Measurements from ENCODE around the gene ZFPL1. TPM values are rescaled to one million over a fixed set of nuclear protein-coding genes. Genes with fewer than 3 reads are reported as not detected.

The ZFPL1 gene
- total RNA-seq, 4 donors from 2014 or later, result 34.1 to 58.5 (median 41.9) TPM

DNA sequence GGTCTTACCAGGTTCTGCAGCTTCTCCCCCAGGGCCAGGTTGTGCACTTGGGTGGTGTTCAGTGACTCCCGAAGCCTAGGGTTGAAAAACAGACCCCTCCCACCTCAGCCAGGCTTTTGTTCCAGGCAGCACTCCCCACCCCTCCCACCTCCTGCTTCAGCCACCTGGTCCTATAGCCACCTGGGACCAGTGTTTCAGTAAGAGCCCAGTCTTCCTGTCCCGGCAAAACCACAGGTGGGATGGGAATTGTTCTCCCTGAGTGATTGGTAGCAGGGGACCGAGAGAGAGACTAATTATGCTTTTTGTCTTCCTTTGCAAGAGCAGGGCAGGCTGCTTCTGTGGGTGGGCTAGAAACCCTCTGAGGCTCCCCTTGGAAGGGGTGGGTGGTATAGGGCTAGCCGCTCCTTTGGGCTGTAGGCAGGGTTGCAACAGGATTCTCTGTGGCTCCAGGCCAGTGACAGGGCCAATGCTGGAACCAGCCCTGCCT, 17.2 kb upstream of the ZFPL1 start:
- Histone ChIP-seq H3K4me3 (no peak overlapping the region), H3K4me1 (no peaks in the 10 kb centered on the region), H3K36me3 (no peaks in the 10 kb centered on the region), H3K27me3 (no peaks in the 10 kb centered on the region), H3K9me3 (no peaks in the 10 kb centered on the region), H3K27ac (no peak overlapping the region)
- no peak for DNase-seq (ENCODE audit: low spot score in 2 of 2)
- TF ChIP-seq EP300 (IDR thresholded peaks at IDR 0.05), result no peak
- no peak for TF ChIP-seq POLR2AphosphoS5 (IDR thresholded peaks at IDR 0.05)
- no peak for TF ChIP-seq POLR2A (IDR thresholded peaks at IDR 0.05)
- TF ChIP-seq, protein P1, sequence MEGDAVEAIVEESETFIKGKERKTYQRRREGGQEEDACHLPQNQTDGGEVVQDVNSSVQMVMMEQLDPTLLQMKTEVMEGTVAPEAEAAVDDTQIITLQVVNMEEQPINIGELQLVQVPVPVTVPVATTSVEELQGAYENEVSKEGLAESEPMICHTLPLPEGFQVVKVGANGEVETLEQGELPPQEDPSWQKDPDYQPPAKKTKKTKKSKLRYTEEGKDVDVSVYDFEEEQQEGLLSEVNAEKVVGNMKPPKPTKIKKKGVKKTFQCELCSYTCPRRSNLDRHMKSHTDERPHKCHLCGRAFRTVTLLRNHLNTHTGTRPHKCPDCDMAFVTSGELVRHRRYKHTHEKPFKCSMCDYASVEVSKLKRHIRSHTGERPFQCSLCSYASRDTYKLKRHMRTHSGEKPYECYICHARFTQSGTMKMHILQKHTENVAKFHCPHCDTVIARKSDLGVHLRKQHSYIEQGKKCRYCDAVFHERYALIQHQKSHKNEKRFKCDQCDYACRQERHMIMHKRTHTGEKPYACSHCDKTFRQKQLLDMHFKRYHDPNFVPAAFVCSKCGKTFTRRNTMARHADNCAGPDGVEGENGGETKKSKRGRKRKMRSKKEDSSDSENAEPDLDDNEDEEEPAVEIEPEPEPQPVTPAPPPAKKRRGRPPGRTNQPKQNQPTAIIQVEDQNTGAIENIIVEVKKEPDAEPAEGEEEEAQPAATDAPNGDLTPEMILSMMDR (IDR thresholded peaks at IDR 0.05), result no peak
- 71% methylated on average over 3 of the region's 4 CpGs for whole genome bisulfite sequencing

DNA sequence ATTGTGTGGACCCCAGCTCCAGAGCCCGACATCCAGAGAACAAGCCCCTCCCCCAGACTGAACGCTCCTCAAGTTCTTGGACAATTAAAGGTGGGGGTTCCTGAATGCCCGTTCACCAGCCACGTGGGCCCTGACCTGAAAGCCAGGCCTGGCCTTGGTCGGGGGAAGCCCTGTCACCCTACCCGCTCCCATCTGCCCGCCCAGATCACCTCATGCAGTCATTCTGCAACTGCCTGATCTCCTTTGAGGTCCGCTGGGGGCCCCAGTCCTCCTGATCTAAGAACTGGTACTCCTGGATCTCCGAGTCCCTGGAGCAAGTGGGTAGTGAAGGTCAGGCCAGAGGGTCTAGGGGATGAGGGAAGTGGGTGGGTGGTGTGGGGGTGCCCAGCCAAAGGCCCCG, 16.6 kb upstream of the ZFPL1 start:
- H3K9me3 ChIP-seq, result no peaks in the 10 kb centered on the region
- no peaks in the 10 kb centered on the region for H3K27me3 ChIP-seq
- no peak overlapping the region for H3K27ac ChIP-seq
- H3K4me1 ChIP-seq, result no peaks in the 10 kb centered on the region
- no peak for DNase-seq (ENCODE audit: low spot score in 2 of 2)
- TF ChIP-seq, protein P1 (IDR thresholded peaks at IDR 0.05), result no peak
- TF ChIP-seq POLR2A (IDR thresholded peaks at IDR 0.05), result no peak
- no peak for TF ChIP-seq POLR2AphosphoS5 (IDR thresholded peaks at IDR 0.05)
- no peak for TF ChIP-seq EP300 (IDR thresholded peaks at IDR 0.05)
- 90% methylated on average over 7 of the region's 10 CpGs for WGBS
- no peaks in the 10 kb centered on the region for H3K36me3 ChIP-seq
- no peak overlapping the region for H3K4me3 ChIP-seq

DNA sequence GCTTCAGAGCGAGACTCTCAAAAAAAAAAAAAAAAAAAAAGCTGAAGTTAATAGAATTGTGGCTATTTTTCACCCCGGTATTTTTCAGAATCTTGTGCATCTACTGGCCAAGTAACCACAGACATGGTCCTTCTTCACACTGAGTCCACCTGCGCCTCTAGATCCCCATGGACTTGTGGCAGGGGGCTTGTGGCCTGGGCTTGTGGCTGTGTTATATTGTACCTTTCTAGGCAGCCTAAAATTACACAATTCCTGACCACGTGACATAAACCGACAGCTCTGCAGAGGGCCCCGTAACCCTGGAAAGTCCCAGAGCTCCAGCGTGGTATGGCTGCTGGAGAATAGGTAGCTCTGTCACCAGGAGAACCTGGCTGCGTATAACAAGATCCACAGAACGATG, 14.8 kb upstream of the ZFPL1 start:
- TF ChIP-seq POLR2AphosphoS5 (IDR thresholded peaks at IDR 0.05) (no peak), POLR2A (IDR thresholded peaks at IDR 0.05) (no peak), EP300 (IDR thresholded peaks at IDR 0.05) (no peak)
- Histone ChIP-seq H3K4me3 (no peak overlapping the region), H3K27ac (no peak overlapping the region), H3K36me3 (no peaks in the 10 kb centered on the region), H3K9me3 (no peaks in the 10 kb centered on the region), H3K4me1 (no peaks in the 10 kb centered on the region), H3K27me3 (no peaks in the 10 kb centered on the region)
- 60% methylated on average over 9 of the region's 9 CpGs for WGBS
- no peak for DNase-seq (ENCODE audit: low spot score in 2 of 2)

DNA sequence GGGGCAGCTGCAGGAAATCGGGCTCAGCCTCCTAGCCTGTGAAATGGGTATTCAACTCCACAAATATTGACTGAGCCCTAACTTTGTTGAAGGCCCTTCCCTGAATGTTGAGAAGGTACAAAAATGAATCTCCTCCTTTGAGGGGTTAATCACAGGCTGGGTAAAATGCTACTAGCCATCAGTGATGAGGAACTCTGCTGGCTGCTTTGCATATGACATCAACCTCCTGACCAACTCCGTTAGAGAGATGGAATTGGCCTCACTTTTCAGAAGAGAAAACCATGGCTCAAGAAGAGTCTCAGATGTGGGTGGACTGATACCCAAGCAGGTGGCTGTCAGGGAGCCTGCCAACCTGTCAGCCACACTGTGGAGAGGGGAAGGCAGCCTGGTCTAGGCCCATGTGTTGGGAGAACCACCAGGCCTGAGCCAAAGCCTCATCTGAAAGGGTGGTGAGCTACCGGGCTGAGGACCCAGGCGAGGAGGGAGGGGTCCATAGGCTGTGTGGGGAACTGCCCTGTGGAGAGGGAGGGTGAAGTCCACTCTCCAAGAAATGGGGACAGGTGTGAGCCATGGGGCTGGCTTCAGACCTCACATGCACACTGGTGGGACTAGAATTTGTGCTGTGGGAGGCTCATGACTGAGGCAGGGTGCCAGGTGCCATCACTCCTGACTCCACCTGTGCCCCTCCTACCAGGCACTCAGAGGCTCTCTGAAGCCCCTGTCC, 12.0 kb upstream of the ZFPL1 start:
- no peaks in the 10 kb centered on the region for H3K4me1 ChIP-seq
- no peaks in the 10 kb centered on the region for H3K27me3 ChIP-seq
- no peak for DNase-seq (ENCODE audit: low spot score in 2 of 2)
- no peak for TF ChIP-seq POLR2AphosphoS5 (IDR thresholded peaks at IDR 0.05)
- TF ChIP-seq POLR2A (IDR thresholded peaks at IDR 0.05), result no peak
- TF ChIP-seq EP300 (IDR thresholded peaks at IDR 0.05), result no peak
- TF ChIP-seq, protein P1 (IDR thresholded peaks at IDR 0.05), result no peak
- no peaks in the 10 kb centered on the region for H3K36me3 ChIP-seq
- no peak overlapping the region for H3K27ac ChIP-seq
- WGBS, result 74% methylated on average over 4 of the region's 4 CpGs
- H3K9me3 ChIP-seq, result no peaks in the 10 kb centered on the region
- H3K4me3 ChIP-seq, result no peak overlapping the region

DNA sequence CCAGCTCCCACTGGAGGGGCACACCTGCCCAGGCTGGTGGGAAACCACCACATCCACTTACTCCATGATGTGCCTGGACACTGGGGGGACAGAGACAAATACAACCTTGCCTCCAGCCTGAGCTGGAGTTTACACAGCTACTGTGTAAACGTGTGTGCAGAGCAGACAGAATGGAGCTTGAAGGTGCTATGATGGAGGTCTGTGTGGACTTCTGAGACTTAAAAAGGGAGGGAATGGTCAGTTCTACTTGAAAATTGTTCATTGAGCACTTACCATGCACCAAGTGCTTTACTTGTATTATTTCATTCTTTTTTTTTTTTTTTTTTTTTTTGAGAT, 11.4 kb upstream of the ZFPL1 start:
- Histone ChIP-seq H3K27ac (no peak overlapping the region), H3K9me3 (no peaks in the 10 kb centered on the region), H3K4me3 (no peak overlapping the region), H3K27me3 (no peaks in the 10 kb centered on the region), H3K36me3 (no peaks in the 10 kb centered on the region), H3K4me1 (no peaks in the 10 kb centered on the region)
- TF ChIP-seq POLR2A (IDR thresholded peaks at IDR 0.05) (no peak), EP300 (IDR thresholded peaks at IDR 0.05) (no peak), POLR2AphosphoS5 (IDR thresholded peaks at IDR 0.05) (no peak)
- TF ChIP-seq, protein P1 (IDR thresholded peaks at IDR 0.05), result no peak
- 60% methylated on average over 1 of the region's 1 CpG for WGBS
- no peak for DNase-seq (ENCODE audit: low spot score in 2 of 2)
